H1 (cell line): ENCODE data around the gene CORO2B. TPM values are rescaled to one million over a fixed set of nuclear protein-coding genes. Genes with fewer than 3 reads are reported as not detected.

Experiments
- ATF2 ChIP-seq: IDR thresholded peaks from 2 replicates; pipeline ENCODE4 v1.6.1; 2012; ENCODE audit warnings: low read length, inconsistent platforms
- CHD1 ChIP-seq: IDR thresholded peaks from 2 replicates; pipeline ENCODE4 v1.6.1; 2012; ENCODE audit warnings: low read depth, low read length, improper control_type of control experiment
- SP1 ChIP-seq: IDR thresholded peaks from 2 replicates; pipeline ENCODE4 v1.6.1; 2011; ENCODE audit warnings: low read depth, low read length
- polyA plus RNA-seq, 7 experiments: library from polyadenylated mRNA; depleted of rRNA in 3 of 7; stranded (reverse) in 5 of 7; unstranded in 2 of 7; fragments of >200 nt in 5 of 7; fragments of 200-250 nt in 2 of 7; gene quantifications; 1 replicate in 5 of 7; 2 replicates in 1 of 7; 4 replicates in 1 of 7; pipeline versions ENCODE4 v1.2.1 to v1.2.3, GENCODE V29; 2011 to 2013; ENCODE audit warnings: missing spikeins in 2 of 7, mixed read lengths in 2 of 7
- total RNA-seq: library from RNA; stranded (reverse); fragmentation: NEBNext Ultra II Directional; extraction: Animal tissue kit (Norgen Biotek cat#: 25700); gene quantifications from 2 replicates; pipeline ENCODE4 v1.2.1, GENCODE V29; 2021

Gene CORO2B
- total and polyA plus RNA-seq, 2 of the 8 experiments (the other 6 are each of a cell fraction or from before 2014, with no cell fraction given) = 3.4 to 6.7 TPM

DNA sequence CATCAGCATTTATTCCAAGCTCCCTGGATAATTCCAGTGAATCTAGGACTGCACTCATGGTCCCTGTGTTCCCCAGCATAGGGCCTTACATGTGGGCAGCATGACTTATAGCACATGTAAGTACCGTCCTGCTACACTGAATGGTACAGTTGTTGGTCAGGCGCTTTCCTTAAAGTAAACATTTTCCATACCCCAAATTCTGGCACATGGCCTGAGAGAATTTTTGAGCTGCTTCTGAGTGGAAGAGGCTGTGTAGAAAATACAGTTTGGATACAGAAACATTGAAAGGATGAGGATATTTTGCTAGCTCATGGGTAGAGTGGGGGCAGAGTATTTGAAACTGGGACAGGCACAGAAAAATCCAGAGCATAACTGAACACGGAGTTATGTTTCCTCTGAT, 27.6 kb downstream of the CORO2B start (continued):
- TF ChIP-seq ATF2 (no peak), SP1 (no peak), CHD1 (no peak)
- TF ChIP-seq, all 59 proteins: peak for 0
